ENCODE measurements around the gene CADM1.

DNA sequence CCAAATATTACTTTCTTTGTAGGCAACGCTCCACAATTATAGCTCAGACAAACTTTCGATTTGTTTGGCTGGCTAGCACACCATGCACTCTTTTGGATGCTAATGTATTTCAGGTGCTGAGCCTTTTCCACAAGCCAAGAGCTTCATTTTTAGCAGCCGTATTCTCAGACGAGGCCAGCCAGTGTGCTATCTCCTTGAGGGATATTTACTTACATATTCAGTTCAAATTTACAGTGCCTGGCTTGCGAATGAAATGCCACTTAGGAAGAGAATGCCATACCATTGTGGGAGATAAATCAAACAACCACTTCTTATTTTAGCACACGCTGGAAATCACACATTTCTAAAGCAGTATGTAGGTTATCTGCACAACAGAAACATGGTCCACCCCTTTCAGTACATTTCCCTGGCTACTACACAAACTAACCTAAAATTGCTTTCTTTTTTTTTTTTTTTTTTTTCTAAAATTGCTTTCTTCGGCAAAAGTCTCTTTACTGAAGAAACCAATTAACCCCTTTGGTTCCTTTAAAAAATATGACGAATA lies 236.9 kb downstream of the CADM1 start:
- TF ChIP-seq, protein P1, sequence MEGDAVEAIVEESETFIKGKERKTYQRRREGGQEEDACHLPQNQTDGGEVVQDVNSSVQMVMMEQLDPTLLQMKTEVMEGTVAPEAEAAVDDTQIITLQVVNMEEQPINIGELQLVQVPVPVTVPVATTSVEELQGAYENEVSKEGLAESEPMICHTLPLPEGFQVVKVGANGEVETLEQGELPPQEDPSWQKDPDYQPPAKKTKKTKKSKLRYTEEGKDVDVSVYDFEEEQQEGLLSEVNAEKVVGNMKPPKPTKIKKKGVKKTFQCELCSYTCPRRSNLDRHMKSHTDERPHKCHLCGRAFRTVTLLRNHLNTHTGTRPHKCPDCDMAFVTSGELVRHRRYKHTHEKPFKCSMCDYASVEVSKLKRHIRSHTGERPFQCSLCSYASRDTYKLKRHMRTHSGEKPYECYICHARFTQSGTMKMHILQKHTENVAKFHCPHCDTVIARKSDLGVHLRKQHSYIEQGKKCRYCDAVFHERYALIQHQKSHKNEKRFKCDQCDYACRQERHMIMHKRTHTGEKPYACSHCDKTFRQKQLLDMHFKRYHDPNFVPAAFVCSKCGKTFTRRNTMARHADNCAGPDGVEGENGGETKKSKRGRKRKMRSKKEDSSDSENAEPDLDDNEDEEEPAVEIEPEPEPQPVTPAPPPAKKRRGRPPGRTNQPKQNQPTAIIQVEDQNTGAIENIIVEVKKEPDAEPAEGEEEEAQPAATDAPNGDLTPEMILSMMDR (IDR thresholded peaks at IDR 0.05) = no peak
- TF ChIP-seq POLR2AphosphoS5 (IDR thresholded peaks at IDR 0.05) (no peak), POLR2A (IDR thresholded peaks at IDR 0.05; ENCODE audit: low read depth) (no peak), EP300 (IDR thresholded peaks at IDR 0.05) (no peak)

Data from esophagus muscularis mucosa (tissue), 4 donors.